K562 (cell line): ENCODE data around the gene WBP1L.

Experiments used
- CCNT2 ChIP-seq: IDR thresholded peaks from 2 replicates; pipeline ENCODE4 v1.6.1; 2011; ENCODE audit warnings: borderline replicate concordance, low read depth, mild to moderate bottlenecking, moderate library complexity, mixed read lengths, low read length; ENCODE audit not compliant: insufficient read length; ENCODE audit errors: extremely low read depth
- FOXK1 ChIP-seq: sonication (generic); formaldehyde crosslinking; IDR thresholded peaks from 2 replicates; pipeline ENCODE4 v1.8.0; 2022; ENCODE audit warnings: missing genetic modification reagents, mild to moderate bottlenecking, borderline replicate concordance
- ZFP36 ChIP-seq: fragments of 150-350 bp; IDR thresholded peaks from 2 replicates; pipeline ENCODE4 v1.6.1; 2018; ENCODE audit warnings: low read length, low read depth; ENCODE audit not compliant: partially characterized antibody
- ZNF133 ChIP-seq: fragments of 250-450 bp; sonication (Bioruptor Pico); IDR thresholded peaks from 2 replicates; pipeline ENCODE4 v1.4.0; 2020; ENCODE audit warnings: mild to moderate bottlenecking
- ZZZ3 ChIP-seq: fragments of 450-650 bp; IDR thresholded peaks from 2 replicates; pipeline ENCODE4 v1.6.1; 2016; ENCODE audit warnings: antibody characterized with exemption, mild to moderate bottlenecking, moderate library complexity

GRCh38 chr10:102762401-102763015 is 18.8 kb downstream of the WBP1L start:
- TF ChIP-seq ZFP36, result no peak
- TF ChIP-seq ZNF133, result no peak
- no peak for TF ChIP-seq ZZZ3
- no peak for TF ChIP-seq FOXK1
- no peak for TF ChIP-seq CCNT2
